SJCRH30 (cell line): ENCODE results near the gene FBXW7. TPM values are rescaled to one million over a fixed set of nuclear protein-coding genes. Genes with fewer than 3 reads are reported as not detected.
A peak's percentile ranks its signal among the peaks of the same experiment; 100 is the strongest.

Source experiments
- DNase-seq, 2 experiments: peaks; one replicate each; pipeline ENCODE4 v3.0.0-alpha.2; 2015 to 2020
- H3K27ac ChIP-seq: fragments of 250-450 bp; sonication (Bioruptor Pico); 2 replicates; pipeline ENCODE4 v1.5.1; 2020; ENCODE audit warnings: mild to moderate bottlenecking, moderate library complexity
- H3K27me3 ChIP-seq: fragments of 250-450 bp; sonication (Bioruptor Pico); 2 replicates; pipeline ENCODE4 v1.5.1; 2020; ENCODE audit warnings: mild to moderate bottlenecking, moderate library complexity
- H3K36me3 ChIP-seq: fragments of 250-450 bp; sonication (Bioruptor Pico); 2 replicates; pipeline ENCODE4 v1.5.1; 2020; ENCODE audit warnings: mild to moderate bottlenecking, moderate library complexity
- H3K4me1 ChIP-seq: fragments of 250-450 bp; sonication (Bioruptor Pico); 2 replicates; pipeline ENCODE4 v1.5.1; 2020; ENCODE audit warnings: mild to moderate bottlenecking, moderate library complexity
- H3K4me3 ChIP-seq: fragments of 250-450 bp; sonication (Bioruptor Pico); 2 replicates; pipeline ENCODE4 v1.5.1; 2020; ENCODE audit warnings: mild to moderate bottlenecking, moderate library complexity
- H3K9me3 ChIP-seq: fragments of 250-450 bp; sonication (Bioruptor Pico); replicated peaks from 2 replicates; pipeline ENCODE4 v1.5.1; 2020; ENCODE audit warnings: mild to moderate bottlenecking, moderate library complexity
- total RNA-seq: library from RNA; depleted of rRNA; stranded (reverse); fragments of >200 nt; shearing (Covaris generic); gene quantifications from 2 replicates; pipeline ENCODE4 v1.2.3, GENCODE V29; 2014

FBXW7 gene
- total RNA-seq, 1 experiment from 2014 or later, result 35.0 TPM

- H3K4me1 ChIP-seq, result no peaks in the 10 kb centered on the region
- no peaks in the 10 kb centered on the region for H3K9me3 ChIP-seq
- H3K27me3 ChIP-seq, result no peaks in the 10 kb centered on the region
- no peaks in the 10 kb centered on the region for H3K36me3 ChIP-seq
- no peak overlapping the region for H3K4me3 ChIP-seq
- no peak for DNase-seq
- no peak overlapping the region for H3K27ac ChIP-seq
Observed at GRCh38 chr4:152296386-152296785, 239.5 kb downstream of the FBXW7 start.

- Histone ChIP-seq H3K9me3 (no peaks in the 10 kb centered on the region), H3K27me3 (no peaks in the 10 kb centered on the region), H3K36me3 (no peaks in the 10 kb centered on the region), H3K4me3 (no peak overlapping the region), H3K4me1 (no peaks in the 10 kb centered on the region), H3K27ac (no peak overlapping the region)
- no peak for DNase-seq
Observed at GRCh38 chr4:152294765-152295164, 241.1 kb downstream of the FBXW7 start.

- Histone ChIP-seq H3K36me3 (no peaks in the 10 kb centered on the region), H3K4me1 (no peaks in the 10 kb centered on the region), H3K4me3 (no peak overlapping the region), H3K9me3 (no peaks in the 10 kb centered on the region), H3K27me3 (no peaks in the 10 kb centered on the region), H3K27ac (no peak overlapping the region)
- DNase-seq, result no peak
Observed at GRCh38 chr4:152294331-152294730, 241.6 kb downstream of the FBXW7 start.

- no peak for DNase-seq
- Histone ChIP-seq H3K9me3 (no peaks in the 10 kb centered on the region), H3K27me3 (no peaks in the 10 kb centered on the region), H3K4me1 (no peaks in the 10 kb centered on the region), H3K4me3 (no peak overlapping the region), H3K27ac (no peak overlapping the region), H3K36me3 (no peaks in the 10 kb centered on the region)
Observed at GRCh38 chr4:152293527-152293926, 242.4 kb downstream of the FBXW7 start.

GRCh38 chr4:152290366-152290921 is 245.4 kb downstream of the FBXW7 start:
- H3K4me3 ChIP-seq, result no peak overlapping the region

GRCh38 chr4:152289941-152290340 is 246.0 kb downstream of the FBXW7 start:
- H3K4me1 ChIP-seq, result no peaks in the 10 kb centered on the region
- H3K9me3 ChIP-seq, result no peaks in the 10 kb centered on the region
- no peaks in the 10 kb centered on the region for H3K27me3 ChIP-seq
- no peak overlapping the region for H3K27ac ChIP-seq
- no peaks in the 10 kb centered on the region for H3K36me3 ChIP-seq
- no peak overlapping the region for H3K4me3 ChIP-seq
- DNase-seq, result no peak

More at GRCh38 chr4:152290366-152290921, 245.4 kb downstream of the FBXW7 start:
- DNase-seq, result no peak
- no peaks in the 10 kb centered on the region for H3K27me3 ChIP-seq
- H3K9me3 ChIP-seq, result no peaks in the 10 kb centered on the region
- H3K4me1 ChIP-seq, result no peaks in the 10 kb centered on the region
- H3K27ac ChIP-seq, result no peak overlapping the region
- no peaks in the 10 kb centered on the region for H3K36me3 ChIP-seq

GRCh38 chr4:152289541-152289940 is 246.4 kb downstream of the FBXW7 start:
- H3K4me3 ChIP-seq, result no peak overlapping the region
- no peaks in the 10 kb centered on the region for H3K9me3 ChIP-seq
- no peak overlapping the region for H3K27ac ChIP-seq
- DNase-seq, result no peak
- no peaks in the 10 kb centered on the region for H3K27me3 ChIP-seq
- no peaks in the 10 kb centered on the region for H3K4me1 ChIP-seq
- H3K36me3 ChIP-seq, result no peaks in the 10 kb centered on the region

- Histone ChIP-seq H3K4me3 (no peak overlapping the region), H3K27me3 (no peaks in the 10 kb centered on the region), H3K36me3 (no peaks in the 10 kb centered on the region), H3K9me3 (no peaks in the 10 kb centered on the region), H3K4me1 (no peaks in the 10 kb centered on the region), H3K27ac (no peak overlapping the region)
- no peak for DNase-seq
Observed at GRCh38 chr4:152283801-152284470, 252.0 kb downstream of the FBXW7 start.

- Histone ChIP-seq H3K4me3 (no peak overlapping the region), H3K27me3 (no peaks in the 10 kb centered on the region), H3K36me3 (no peaks in the 10 kb centered on the region), H3K4me1 (no peaks in the 10 kb centered on the region), H3K9me3 (no peaks in the 10 kb centered on the region), H3K27ac (no peak overlapping the region)
- DNase-seq, result no peak
Observed at GRCh38 chr4:152281822-152282221, 254.1 kb downstream of the FBXW7 start.

GRCh38 chr4:152281211-152281610 is 254.7 kb downstream of the FBXW7 start:
- H3K4me1 ChIP-seq, result no peaks in the 10 kb centered on the region
- H3K4me3 ChIP-seq, result no peak overlapping the region
- H3K9me3 ChIP-seq, result no peaks in the 10 kb centered on the region
- DNase-seq, result no peak
- no peak overlapping the region for H3K27ac ChIP-seq
- H3K27me3 ChIP-seq, result no peaks in the 10 kb centered on the region
- no peaks in the 10 kb centered on the region for H3K36me3 ChIP-seq

- Histone ChIP-seq H3K4me3 (no peak overlapping the region), H3K27me3 (no peaks in the 10 kb centered on the region), H3K4me1 (no peaks in the 10 kb centered on the region), H3K27ac (no peak overlapping the region), H3K36me3 (no peaks in the 10 kb centered on the region), H3K9me3 (no peaks in the 10 kb centered on the region)
- DNase-seq, result no peak
Observed at GRCh38 chr4:152279234-152279566, 256.7 kb downstream of the FBXW7 start.

GRCh38 chr4:152278505-152279233 is 257.2 kb downstream of the FBXW7 start:
- no peak overlapping the region for H3K27ac ChIP-seq
- no peaks in the 10 kb centered on the region for H3K27me3 ChIP-seq
- H3K4me3 ChIP-seq, result no peak overlapping the region
- no peak for DNase-seq
- H3K36me3 ChIP-seq, result no peaks in the 10 kb centered on the region
- H3K4me1 ChIP-seq, result no peaks in the 10 kb centered on the region
- H3K9me3 ChIP-seq, result no peaks in the 10 kb centered on the region

- H3K4me1 ChIP-seq, result no peaks in the 10 kb centered on the region
- DNase-seq, result no peak
- no peaks in the 10 kb centered on the region for H3K36me3 ChIP-seq
- H3K9me3 ChIP-seq, result no peaks in the 10 kb centered on the region
- H3K27ac ChIP-seq, result no peak overlapping the region
- no peaks in the 10 kb centered on the region for H3K27me3 ChIP-seq
- no peak overlapping the region for H3K4me3 ChIP-seq
Observed at GRCh38 chr4:152278172-152278504, 257.8 kb downstream of the FBXW7 start.

- H3K4me1 ChIP-seq, result no peaks in the 10 kb centered on the region
- no peaks in the 10 kb centered on the region for H3K27me3 ChIP-seq
- no peaks in the 10 kb centered on the region for H3K9me3 ChIP-seq
- no peak overlapping the region for H3K4me3 ChIP-seq
- H3K27ac ChIP-seq, result no peak overlapping the region
- H3K36me3 ChIP-seq, result no peaks in the 10 kb centered on the region
- no peak for DNase-seq
Observed at GRCh38 chr4:152277333-152277732, 258.6 kb downstream of the FBXW7 start.

GRCh38 chr4:152273343-152273742 is 262.5 kb downstream of the FBXW7 start:
- no peak overlapping the region for H3K4me3 ChIP-seq
- no peaks in the 10 kb centered on the region for H3K27me3 ChIP-seq
- H3K9me3 ChIP-seq, result no peaks in the 10 kb centered on the region
- H3K27ac ChIP-seq, result no peak overlapping the region
- no peaks in the 10 kb centered on the region for H3K36me3 ChIP-seq
- peak in 1 of 2 experiments; percentile 3 for DNase-seq
- no peaks in the 10 kb centered on the region for H3K4me1 ChIP-seq
